Muscle of arm (tissue), 12 donors: ENCODE data around the gene PLXNB2. TPM values are rescaled to one million over a fixed set of nuclear protein-coding genes. Genes with fewer than 3 reads are reported as not detected.

Experiments
- DNase-seq: peaks from one replicate; pipeline ENCODE4 v3.0.0-alpha.2; 2013
- polyA plus RNA-seq, 12 donors: library from polyadenylated mRNA; unstranded; fragments of 120-200 nt; gene quantifications; one replicate each; pipeline ENCODE4 v1.2.1, GENCODE V29; 2013; ENCODE audit not compliant: insufficient read length in 12 of 12

Gene PLXNB2
- polyA plus RNA-seq, 12 donors = 67.3 to 124 (median 74.3) TPM; not detected in 1

GRCh38 chr22:50236731-50237409, 70.6 kb downstream of the PLXNB2 start:
- DNase-seq = no peak

DNA sequence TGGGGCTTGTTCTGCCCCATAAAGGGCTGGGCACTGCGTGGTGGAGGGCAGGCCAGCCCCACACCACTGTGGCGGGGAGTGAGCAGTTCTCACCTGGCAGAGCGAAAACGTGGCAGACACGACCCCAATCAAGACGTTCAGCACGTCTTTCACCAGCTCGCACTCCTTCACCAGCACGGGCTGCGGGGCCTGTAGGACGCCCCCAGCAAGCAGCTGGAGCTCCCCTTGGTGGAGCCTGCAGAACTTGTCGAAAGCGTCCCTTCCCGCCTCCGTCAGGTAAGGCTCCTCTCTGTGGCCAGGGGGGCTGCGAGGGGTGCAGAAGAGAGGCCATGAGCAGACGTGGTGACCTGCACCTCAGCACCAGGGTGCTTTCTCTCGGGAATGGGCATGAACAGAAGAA, 74.2 kb downstream of the PLXNB2 start:
- no peak for DNase-seq

GRCh38 chr22:50232481-50233151, 74.8 kb downstream of the PLXNB2 start:
- no peak for DNase-seq

DNA sequence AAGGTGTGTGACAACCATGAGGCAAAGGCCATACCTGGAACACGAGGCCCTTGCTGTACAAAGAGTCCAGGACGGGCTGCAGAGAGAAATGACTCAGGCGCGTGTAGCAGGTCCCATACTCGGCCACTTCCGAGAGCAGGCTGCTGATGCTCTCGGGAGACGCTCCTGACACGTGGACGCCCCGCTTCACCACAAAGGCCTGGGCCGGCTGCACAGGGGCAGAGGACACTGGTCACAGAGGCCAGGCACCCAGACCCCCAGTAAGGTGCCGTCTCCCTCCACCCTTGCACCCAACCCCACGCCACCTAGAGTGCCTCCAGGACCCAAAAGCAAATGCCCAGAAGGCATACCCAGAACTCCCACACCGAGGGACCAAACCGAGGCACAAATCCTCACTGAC, 78.1 kb downstream of the PLXNB2 start:
- DNase-seq = no peak

DNA sequence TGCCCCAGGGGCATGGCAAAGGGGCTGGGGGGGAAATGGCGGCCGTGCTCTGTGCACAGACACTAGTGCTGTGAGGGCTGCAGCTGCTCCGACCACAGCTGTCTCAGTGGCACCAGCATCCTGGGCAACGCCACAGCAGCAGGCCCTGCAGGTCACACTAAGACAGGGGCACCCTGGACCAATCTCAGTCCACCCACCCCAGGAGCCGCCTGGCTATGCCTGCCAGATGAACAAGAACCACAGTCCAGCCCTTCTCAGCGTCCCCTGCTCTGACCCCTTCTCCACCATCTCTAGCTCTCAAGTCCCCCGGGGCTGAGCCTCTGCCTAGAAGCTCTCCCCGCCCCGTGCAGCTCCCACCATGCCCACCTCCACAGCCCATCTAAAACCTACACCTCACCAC, 79.1 kb downstream of the PLXNB2 start:
- no peak for DNase-seq

DNA sequence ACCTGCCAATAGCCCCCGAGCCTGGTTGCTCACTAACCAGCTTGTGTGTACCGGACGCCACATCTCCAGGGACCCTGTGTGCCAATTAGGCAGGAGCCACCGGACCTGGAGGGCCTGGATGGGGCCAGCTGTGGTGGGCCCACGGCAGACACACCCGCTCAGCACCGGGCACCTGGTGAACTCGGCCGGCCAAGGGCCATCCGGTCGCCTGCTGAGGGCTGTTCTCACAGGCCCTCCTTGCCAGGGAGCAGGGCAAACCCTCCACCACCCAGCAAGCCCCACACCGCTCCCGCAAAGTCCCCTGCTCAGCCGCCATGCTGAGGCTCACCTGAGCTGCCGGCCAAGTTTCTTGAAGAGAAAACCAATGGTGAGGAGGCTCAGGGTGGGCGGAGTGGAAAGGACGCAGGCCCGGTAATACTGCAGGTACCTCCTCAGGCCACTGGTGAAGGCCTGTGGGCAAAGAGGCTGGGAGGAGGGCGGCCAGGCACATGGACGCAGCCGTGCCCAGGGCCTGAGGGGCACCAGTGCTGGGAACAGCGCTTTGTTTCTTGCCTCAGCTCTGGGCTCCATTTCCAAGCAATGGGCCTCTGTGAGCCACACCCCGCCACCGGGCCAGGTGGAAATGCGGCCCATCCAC, 79.7 kb downstream of the PLXNB2 start:
- no peak for DNase-seq

DNA sequence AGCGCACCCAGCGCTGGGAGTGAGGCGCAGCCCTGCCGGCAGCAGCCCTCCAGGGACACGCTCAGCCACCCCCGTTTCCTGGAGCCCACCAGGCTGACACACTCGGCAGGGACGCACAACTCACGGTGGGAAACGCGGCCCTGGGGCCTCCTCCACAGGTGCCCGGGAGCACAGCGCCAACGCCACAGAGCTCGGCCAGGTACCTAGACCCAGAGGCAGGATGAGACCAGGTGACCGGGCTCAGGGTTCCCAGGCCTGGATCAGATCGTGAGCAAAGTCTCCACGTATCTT, 80.6 kb downstream of the PLXNB2 start:
- DNase-seq = no peak

- DNase-seq = no peak
These were observed 81.2 kb downstream of the PLXNB2 start for GRCh38 chr22:50226063-50226874.

DNA sequence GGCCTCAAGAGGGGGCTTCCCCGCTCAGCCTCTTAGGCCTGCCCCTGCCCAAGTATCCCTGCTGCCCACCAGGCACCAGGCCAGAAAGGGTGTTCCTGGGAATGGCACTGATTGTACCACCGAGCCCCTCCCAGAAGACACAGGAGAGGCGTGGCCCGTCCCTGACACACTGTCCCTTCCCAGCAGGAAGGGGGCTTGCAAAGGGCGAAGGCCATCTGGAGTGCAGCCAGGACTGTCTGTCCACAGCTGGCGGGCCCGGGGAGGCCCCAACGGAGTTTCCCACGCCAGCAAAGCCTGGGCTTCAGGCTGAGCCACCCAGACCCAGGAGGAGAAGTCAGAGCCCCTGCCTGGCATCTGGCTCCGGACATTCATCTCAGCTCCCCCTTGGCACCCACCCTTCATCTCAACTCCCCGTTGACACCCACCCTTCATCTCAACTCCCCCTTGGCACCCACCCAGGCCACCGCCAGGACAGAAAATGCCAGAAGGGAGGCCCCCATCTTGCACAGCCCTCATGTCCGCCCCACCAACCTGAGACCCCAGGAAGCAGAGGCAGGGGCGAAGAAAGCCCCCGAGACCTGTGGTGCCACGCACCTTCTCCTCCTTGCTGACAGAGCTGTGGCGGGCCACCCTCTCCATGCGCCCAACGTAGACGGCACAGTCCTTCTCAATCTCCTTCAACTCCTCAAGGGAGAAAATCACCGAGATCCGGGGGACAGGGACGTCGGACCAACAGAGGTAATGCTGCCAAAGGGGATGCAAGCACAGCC, 82.1 kb downstream of the PLXNB2 start:
- DNase-seq = no peak

Other genes starting within 250 kb of the PLXNB2 start
- gene TTLL8, start 249.3 kb downstream of the PLXNB2 start, polyA plus RNA-seq = not detected
- gene MLC1, start 222.2 kb downstream of the PLXNB2 start, polyA plus RNA-seq = 1 to 10 TPM in 4 of 12 donors, under 1 TPM in 6, not detected in 2; 0.59 to 3.3 (median 0.93) TPM
- gene MOV10L1, start 217.6 kb downstream of the PLXNB2 start, polyA plus RNA-seq = under 1 TPM in 9 of 12 donors, not detected in 3; 0.10 to 0.73 (median 0.49) TPM
- under 1 TPM in 7 of 12 donors, not detected in 5; 0.05 to 0.43 (median 0.16) TPM for gene PANX2, start 136.9 kb downstream of the PLXNB2 start, polyA plus RNA-seq
- gene TRABD, start 121.7 kb downstream of the PLXNB2 start, polyA plus RNA-seq = 10 to 100 TPM in 11 of 12 donors, not detected in 1; 13.4 to 21.8 (median 15.0) TPM
- gene SELENOO, start 106.6 kb downstream of the PLXNB2 start, polyA plus RNA-seq = 10 to 100 TPM in 7 of 12 donors, 1 to 10 TPM in 4, not detected in 1; 7.9 to 18.4 (median 10.6) TPM
- 10 to 100 TPM in 11 of 12 donors, not detected in 1; 18.2 to 36.0 (median 28.9) TPM for gene TUBGCP6, start 62.6 kb downstream of the PLXNB2 start, polyA plus RNA-seq
- 10 to 100 TPM in 11 of 12 donors, not detected in 1; 10.6 to 40.6 (median 13.2) TPM for gene HDAC10, start 56.4 kb downstream of the PLXNB2 start, polyA plus RNA-seq
- 100 to 1,000 TPM in 1 of 12 donors, 10 to 100 TPM in 10, 1 to 10 TPM in 1; 9.0 to 156 (median 18.0) TPM for gene MAPK12, start 46.0 kb downstream of the PLXNB2 start, polyA plus RNA-seq
- gene MAPK11, start 37.3 kb downstream of the PLXNB2 start, polyA plus RNA-seq = 1 to 10 TPM in 11 of 12 donors, not detected in 1; 4.4 to 7.4 (median 5.5) TPM
- gene DENND6B, start 19.4 kb upstream of the PLXNB2 start, polyA plus RNA-seq = 10 to 100 TPM in 1 of 12 donors, 1 to 10 TPM in 9, not detected in 2; 4.0 to 11.9 (median 4.4) TPM
- gene PPP6R2, start 35.7 kb upstream of the PLXNB2 start, polyA plus RNA-seq = 10 to 100 TPM in 11 of 12 donors, not detected in 1; 23.5 to 43.1 (median 30.7) TPM
- gene SBF1, start 167.4 kb upstream of the PLXNB2 start, polyA plus RNA-seq = 10 to 100 TPM in 11 of 12 donors, not detected in 1; 28.1 to 48.3 (median 35.0) TPM
- 1 to 10 TPM in 1 of 12 donors, under 1 TPM in 9, not detected in 2; 0.16 to 1.6 (median 0.34) TPM for gene ADM2, start 173.9 kb upstream of the PLXNB2 start, polyA plus RNA-seq
- under 1 TPM in 3 of 12 donors, not detected in 9; 0.16 to 0.20 (median 0.18) TPM for gene MIOX, start 179.2 kb upstream of the PLXNB2 start, polyA plus RNA-seq
- 10 to 100 TPM in 11 of 12 donors, not detected in 1; 26.3 to 67.1 (median 33.1) TPM for gene LMF2, start 200.1 kb upstream of the PLXNB2 start, polyA plus RNA-seq
- gene NCAPH2, start 200.6 kb upstream of the PLXNB2 start, polyA plus RNA-seq = 10 to 100 TPM in 11 of 12 donors, not detected in 1; 22.0 to 33.1 (median 29.8) TPM
- 1 to 10 TPM in 7 of 12 donors, under 1 TPM in 1, not detected in 4; 0.28 to 4.3 (median 2.0) TPM for gene SCO2, start 218.0 kb upstream of the PLXNB2 start, polyA plus RNA-seq
- 10 to 100 TPM in 1 of 12 donors, 1 to 10 TPM in 10, not detected in 1; 1.9 to 25.0 (median 2.9) TPM for gene TYMP, start 222.4 kb upstream of the PLXNB2 start, polyA plus RNA-seq
- under 1 TPM in 2 of 12 donors, not detected in 10; 0.09 to 0.17 TPM for gene KLHDC7B, start 238.3 kb upstream of the PLXNB2 start, polyA plus RNA-seq